ENCODE data around the gene USP9X.

DNA sequence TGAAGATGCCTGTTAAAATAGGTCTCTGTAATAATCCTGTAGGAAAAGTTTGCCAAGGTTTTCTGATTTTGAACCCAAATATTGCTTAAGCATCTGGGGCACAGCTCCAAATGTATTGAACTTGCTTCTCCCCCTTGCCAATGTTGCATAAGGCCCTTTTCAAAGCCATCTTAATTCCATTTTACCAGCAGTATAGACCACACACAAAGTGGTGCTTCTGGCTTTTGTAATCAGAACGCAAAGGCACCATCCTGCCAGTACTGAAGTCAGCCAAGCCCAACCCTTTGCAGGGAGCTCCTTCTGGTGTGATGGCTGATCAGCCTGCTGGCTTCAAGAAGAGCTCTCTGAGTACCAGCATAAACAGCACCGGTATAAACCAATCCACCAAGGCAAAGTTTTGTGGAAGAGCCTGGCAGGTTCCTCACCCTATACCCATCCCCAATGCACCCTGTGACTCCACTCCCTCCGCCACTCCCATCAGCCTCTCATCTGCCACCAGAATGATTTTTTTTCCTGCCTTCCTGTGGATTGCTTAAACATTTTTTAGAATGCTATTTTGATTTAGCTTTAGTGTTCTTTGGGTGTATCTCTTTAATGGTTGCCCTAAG, 39.2 kb upstream of the USP9X start:
- no peak for TF ChIP-seq POLR2A (IDR thresholded peaks at IDR 0.05)
- TF ChIP-seq, protein P1, sequence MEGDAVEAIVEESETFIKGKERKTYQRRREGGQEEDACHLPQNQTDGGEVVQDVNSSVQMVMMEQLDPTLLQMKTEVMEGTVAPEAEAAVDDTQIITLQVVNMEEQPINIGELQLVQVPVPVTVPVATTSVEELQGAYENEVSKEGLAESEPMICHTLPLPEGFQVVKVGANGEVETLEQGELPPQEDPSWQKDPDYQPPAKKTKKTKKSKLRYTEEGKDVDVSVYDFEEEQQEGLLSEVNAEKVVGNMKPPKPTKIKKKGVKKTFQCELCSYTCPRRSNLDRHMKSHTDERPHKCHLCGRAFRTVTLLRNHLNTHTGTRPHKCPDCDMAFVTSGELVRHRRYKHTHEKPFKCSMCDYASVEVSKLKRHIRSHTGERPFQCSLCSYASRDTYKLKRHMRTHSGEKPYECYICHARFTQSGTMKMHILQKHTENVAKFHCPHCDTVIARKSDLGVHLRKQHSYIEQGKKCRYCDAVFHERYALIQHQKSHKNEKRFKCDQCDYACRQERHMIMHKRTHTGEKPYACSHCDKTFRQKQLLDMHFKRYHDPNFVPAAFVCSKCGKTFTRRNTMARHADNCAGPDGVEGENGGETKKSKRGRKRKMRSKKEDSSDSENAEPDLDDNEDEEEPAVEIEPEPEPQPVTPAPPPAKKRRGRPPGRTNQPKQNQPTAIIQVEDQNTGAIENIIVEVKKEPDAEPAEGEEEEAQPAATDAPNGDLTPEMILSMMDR (IDR thresholded peaks at IDR 0.05): no peak

Measured in transverse colon (tissue), 3 donors.